HG02943 (cell line): ENCODE results near the gene CCDC127.
"Not testable (repeated sequence)": the region's sequence is repeated elsewhere in the genome, so short reads cannot be mapped to it uniquely, and the experiment has no call there.

Source experiments
- ATAC-seq: cut with Tn5 transposase; IDR thresholded peaks from one replicate; pipeline ENCODE4 v1.9.1; 2021; ENCODE audit warnings: mild to moderate bottlenecking, low read depth, moderate library complexity; ENCODE audit not compliant: unreplicated experiment

CCDC127 gene

GRCh38 chr5:217494-218456, at the start of gene CCDC127, which contains the start of gene SDHA:
Gene CCDC127, minus strand, starts transcription at chr5:218153. Its CDS starts 1,304 bp downstream, at chr5:216849.
Gene SDHA, plus strand, starts transcription at chr5:218320. Its CDS starts 36 bp downstream, at chr5:218356.
- ATAC-seq: peak; percentile 66

DNA sequence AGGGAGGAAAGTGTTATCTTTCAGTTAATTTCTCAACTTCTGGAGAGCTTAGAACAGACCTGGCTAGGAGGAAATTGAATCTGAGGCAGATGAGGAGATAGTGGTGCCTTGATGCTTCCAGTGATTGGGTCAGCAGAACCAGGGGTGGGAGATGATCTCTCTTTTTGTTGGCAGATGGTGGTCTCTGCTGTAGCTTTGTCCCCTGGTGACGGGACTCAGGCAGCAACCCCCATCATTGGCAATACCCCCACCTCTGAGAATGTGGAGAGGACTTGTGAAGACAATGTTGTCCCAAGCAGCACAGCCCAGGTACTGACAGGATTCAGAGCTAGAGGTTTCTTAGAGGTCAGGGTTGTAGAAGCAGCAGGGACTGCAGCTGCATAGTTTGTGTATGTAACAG, 49.8 kb upstream of the CCDC127 start:
- no peak for ATAC-seq

- ATAC-seq: not testable (repeated sequence)
Observed at GRCh38 chr5:266311-267026, 48.5 kb upstream of the CCDC127 start.

GRCh38 chr5:264338-264737, 46.4 kb upstream of the CCDC127 start:
- ATAC-seq: no peak

DNA sequence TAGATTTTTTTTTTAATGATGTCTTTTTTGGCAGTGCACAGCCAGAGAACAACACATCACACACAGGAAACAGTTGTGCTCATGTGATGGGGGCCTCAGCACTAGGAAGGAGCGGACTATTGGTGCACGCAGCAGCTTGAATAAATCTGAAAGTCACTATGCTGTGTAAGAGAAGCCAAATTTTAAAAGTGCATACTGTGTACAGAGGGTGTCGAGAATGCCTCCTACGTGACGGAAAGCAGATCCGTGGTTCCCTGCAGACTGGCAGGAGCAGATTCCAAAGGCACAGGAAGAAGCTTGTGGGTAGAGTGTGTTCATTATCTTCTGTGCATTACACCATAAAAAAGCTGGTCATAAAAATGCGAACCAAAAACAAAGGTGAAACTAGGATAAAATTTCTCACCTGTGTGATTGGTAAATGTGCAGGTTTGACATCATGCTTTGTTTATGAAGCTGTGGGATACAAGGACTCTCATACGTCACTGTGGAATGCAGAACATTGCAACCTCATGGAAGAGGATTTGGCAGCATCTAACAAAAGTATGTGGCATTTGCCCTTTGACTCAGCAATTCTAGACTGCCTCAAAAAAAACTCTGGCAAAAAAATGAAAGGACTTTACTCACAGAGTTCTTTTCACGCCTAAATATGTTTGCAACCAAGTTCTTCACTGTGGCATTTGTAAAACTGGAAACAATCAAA, 45.5 kb upstream of the CCDC127 start:
- not testable (repeated sequence) for ATAC-seq

DNA sequence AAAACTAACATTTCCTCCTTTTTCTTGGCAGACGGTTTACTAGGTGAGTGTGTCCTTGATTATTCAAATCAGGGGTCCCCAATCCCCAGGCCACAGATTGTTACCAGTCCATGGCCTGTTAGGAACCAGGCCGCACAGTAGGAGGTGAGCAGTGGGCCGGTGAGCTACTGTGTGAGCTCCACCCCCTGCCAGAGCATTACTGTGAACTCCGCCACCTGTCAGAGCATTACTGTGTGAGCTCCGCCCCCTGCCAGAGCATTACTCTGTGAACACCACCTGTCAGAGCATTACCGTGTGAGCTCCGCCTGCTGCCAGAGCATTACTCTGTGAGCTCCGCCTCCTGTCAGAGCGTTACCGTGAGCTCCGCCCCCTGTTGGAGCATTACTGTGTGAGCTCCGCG, 39.2 kb upstream of the CCDC127 start:
- ATAC-seq: no peak

- ATAC-seq: not testable (repeated sequence)
Observed at GRCh38 chr5:256347-256746, 38.4 kb upstream of the CCDC127 start.

DNA sequence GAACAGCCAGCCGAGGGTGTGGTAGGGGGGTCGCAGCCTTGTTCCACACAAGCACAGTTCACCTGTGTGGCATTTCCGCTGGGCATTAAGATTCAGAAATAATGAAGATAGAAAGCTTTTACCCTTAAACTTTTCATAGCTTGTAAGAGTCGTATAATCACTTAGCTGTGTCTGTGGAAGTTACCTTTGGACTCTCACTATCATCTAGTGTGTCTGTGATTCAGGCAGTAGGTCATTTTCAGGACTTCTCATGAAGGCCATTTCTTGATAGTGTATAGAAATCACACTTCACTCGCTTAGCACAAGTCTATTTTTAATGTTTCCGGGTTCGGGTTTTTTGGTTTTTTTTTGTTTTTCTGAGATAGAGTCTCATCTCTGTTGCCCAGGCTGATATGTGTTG, 37.2 kb upstream of the CCDC127 start:
- not testable (repeated sequence) for ATAC-seq

GRCh38 chr5:254322-254721, 36.4 kb upstream of the CCDC127 start:
- ATAC-seq: not testable (repeated sequence)

DNA sequence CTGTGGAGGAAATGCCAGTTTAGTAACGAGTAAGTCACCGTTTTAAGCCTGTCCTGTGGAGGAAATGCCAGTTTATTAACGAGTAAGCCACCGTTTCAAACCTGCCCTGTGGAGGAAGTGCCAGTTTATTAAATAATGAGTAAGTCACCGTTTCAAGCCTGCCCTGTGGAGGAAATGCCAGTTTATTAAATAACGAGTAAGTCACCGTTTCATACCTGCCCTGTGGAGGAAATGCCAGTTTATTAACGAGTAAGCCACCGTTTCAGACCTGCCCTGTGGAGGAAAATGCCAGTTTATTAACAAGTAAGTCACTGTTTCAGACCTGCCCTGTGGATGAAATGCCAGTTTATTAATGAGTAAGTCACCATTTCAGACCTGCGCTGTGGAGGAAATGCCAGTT, 34.6 kb upstream of the CCDC127 start:
- ATAC-seq: no peak

DNA sequence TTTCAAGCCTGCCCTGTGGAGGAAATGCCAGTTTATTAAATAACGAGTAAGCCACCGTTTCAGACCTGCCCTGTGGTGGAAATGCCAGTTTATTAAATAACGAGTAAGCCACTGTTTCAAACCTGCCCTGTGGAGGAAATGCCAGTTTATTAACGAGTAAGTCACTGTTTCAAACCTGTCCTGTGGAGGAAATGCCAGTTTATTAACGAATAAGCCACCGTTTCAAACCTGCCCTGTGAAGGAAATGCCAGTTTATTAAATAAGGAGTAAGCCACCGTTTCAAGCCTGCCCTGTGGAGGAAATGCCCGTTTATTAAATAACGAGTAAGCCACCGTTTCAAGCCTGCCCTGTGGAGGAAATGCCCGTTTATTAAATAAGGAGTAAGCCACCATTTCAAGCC, 34.0 kb upstream of the CCDC127 start:
- ATAC-seq: not testable (repeated sequence)

DNA sequence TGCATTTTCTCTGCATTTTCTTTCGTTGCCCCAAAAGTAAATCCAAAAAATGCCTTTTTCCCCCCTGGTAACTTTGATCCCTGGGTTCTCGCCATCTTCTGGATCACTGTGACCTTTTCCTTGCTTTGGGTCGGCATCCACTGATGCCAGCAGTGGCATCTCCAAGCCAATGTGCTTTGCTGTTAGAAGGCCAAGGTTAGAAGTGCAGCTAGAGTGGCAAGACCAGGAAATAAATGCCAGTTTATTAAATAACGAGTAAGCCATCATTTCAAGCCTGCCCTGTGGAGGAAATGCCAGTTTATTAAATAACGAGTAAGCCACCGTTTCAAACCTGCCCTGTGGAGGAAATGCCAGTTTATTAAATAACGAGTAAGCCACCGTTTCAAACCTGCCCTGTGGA, 33.6 kb upstream of the CCDC127 start:
- not testable (repeated sequence) for ATAC-seq

DNA sequence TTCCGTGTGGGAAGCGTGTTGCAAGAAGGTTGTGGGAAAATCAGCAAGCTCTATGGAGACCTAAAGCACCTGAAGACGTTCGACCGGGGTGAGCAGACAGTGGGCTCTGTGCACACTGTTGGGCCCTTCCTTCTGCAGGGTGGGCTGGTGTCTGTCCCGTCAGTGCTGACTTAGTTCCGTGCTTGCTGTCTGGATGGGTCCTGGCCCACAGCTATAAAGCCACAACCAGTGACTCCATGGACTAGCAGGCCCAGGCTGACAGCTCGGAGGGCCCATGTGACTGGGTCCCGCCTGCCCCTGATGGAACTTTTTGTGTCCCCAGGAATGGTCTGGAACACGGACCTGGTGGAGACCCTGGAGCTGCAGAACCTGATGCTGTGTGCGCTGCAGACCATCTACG, 33.1 kb upstream of the CCDC127 start:
- not testable (repeated sequence) for ATAC-seq

- ATAC-seq: not testable (repeated sequence)
Observed at GRCh38 chr5:250396-250795, 32.4 kb upstream of the CCDC127 start.

DNA sequence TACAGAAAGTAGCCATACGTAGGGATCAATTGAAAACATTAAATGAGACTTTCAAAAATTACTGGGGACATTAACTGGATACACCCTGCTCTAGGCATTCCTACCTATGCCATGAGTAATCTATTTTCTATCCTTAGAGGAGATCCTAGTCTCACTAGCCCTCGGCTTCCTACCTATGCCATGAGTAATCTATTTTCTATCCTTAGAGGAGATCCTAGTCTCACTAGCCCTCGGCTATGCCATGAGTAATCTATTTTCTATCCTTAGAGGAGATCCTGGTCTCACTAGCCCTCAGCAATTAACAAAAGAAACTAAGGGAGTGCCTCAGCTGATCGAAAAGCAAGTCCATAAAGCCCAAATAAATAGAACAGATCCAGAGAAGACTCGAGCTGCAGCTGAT, 27.8 kb upstream of the CCDC127 start:
- not testable (repeated sequence) for ATAC-seq

DNA sequence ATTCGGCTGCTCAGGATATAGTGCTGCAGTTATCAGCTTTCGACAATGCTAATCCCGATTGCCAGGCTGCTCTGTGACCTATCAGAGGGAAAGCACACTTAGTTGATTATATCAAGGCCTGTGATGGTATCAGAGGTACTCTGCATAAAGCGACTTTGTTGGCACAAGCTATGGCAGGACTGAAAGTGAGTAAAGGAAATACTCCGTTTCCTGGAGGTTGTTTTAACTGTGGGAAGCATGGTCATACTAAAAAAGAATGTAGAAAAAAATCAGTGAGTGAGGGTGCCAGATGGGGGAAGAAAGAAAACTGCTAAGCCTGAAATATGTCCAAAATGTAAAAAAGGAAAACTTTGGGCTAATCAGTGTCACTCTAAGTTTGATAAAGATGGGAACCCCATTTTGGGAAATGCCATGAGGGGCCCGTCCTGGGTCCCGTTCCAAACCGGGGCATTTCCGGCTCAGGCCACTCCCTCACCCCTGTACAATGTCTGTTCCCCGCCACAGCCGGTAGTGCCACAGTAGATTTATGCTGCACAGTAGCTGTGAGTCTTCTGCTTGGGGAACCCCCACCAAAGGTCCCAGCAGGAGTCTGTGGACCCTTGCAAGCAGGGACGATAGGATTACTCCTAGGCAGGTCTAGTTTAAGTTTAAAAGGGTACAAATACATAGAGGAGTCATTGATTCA, 25.9 kb upstream of the CCDC127 start:
- ATAC-seq: not testable (repeated sequence)

- not testable (repeated sequence) for ATAC-seq
Observed at GRCh38 chr5:241045-241669, 23.2 kb upstream of the CCDC127 start.

GRCh38 chr5:240550-240949, 22.6 kb upstream of the CCDC127 start:
- ATAC-seq: not testable (repeated sequence)

- ATAC-seq: not testable (repeated sequence)
Observed at GRCh38 chr5:237931-238330, 20.0 kb upstream of the CCDC127 start.

- ATAC-seq: not testable (repeated sequence)
Observed at GRCh38 chr5:235527-235926, 17.6 kb upstream of the CCDC127 start.
